GM21526 (cell line): Measurements from ENCODE around the gene RBM23.

Source experiments
- ATAC-seq: cut with Tn5 transposase; IDR thresholded peaks from one replicate; pipeline ENCODE4 v1.9.1; 2021; ENCODE audit warnings: moderate library complexity; ENCODE audit not compliant: unreplicated experiment, low FRiP score

Gene RBM23

GRCh38 chr14:22845821-22846625 is 72.9 kb downstream of the RBM23 start:
- ATAC-seq: no peak

- ATAC-seq: no peak
Observed at GRCh38 chr14:22845103-22845394, 73.9 kb downstream of the RBM23 start.

GRCh38 chr14:22844221-22845102 is 74.5 kb downstream of the RBM23 start:
- ATAC-seq: no peak
